GM10248 (cell line): ENCODE measurements around the gene FAM229A.

Experiments
- CTCF ChIA-PET: fragments of 300-600 bp; sonication (Branson Sonifier 250); formaldehyde crosslinking; extraction: SDS; loops from one replicate; lab custom pipeline; 2021; ENCODE audit warnings: antibody characterized with exemption; lab: Yijun Ruan, JAX
- POLR2A ChIA-PET: fragments of 350-650 bp; sonication (Branson Sonifier 250); formaldehyde crosslinking; extraction: SDS; loops from one replicate; lab custom pipeline; 2020; ENCODE audit warnings: antibody characterized with exemption; lab: Yijun Ruan, JAX
- DNase-seq: peaks from one replicate; pipeline ENCODE4 v3.0.0; 2012; ENCODE audit errors: extremely low spot score
- TF ChIP-seq, protein P1 (sequence below): IDR thresholded peaks from 2 replicates; pipeline ENCODE4 v1.5.1; 2012; ENCODE audit warnings: mild to moderate bottlenecking, low read depth; ENCODE audit errors: extremely low read depth, missing control alignments, control extremely low read depth

Gene FAM229A

GRCh38 chr1:32367912-32368635 lies 5.8 kb upstream of the FAM229A start:
- POLR2A ChIA-PET: no interaction called here
- CTCF ChIA-PET: interaction anchor here (1.3 kb wide), 1 partner anchor 12 kb away, joined by 3 read pairs; no protein-coding TSS in a partner anchor
- TF ChIP-seq, protein P1, sequence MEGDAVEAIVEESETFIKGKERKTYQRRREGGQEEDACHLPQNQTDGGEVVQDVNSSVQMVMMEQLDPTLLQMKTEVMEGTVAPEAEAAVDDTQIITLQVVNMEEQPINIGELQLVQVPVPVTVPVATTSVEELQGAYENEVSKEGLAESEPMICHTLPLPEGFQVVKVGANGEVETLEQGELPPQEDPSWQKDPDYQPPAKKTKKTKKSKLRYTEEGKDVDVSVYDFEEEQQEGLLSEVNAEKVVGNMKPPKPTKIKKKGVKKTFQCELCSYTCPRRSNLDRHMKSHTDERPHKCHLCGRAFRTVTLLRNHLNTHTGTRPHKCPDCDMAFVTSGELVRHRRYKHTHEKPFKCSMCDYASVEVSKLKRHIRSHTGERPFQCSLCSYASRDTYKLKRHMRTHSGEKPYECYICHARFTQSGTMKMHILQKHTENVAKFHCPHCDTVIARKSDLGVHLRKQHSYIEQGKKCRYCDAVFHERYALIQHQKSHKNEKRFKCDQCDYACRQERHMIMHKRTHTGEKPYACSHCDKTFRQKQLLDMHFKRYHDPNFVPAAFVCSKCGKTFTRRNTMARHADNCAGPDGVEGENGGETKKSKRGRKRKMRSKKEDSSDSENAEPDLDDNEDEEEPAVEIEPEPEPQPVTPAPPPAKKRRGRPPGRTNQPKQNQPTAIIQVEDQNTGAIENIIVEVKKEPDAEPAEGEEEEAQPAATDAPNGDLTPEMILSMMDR: no peak
- DNase-seq: no peak

GRCh38 chr1:32365445-32365844 lies 3.2 kb upstream of the FAM229A start:
- ChIA-PET CTCF (interaction anchor here (1.2 kb wide), 2 partner anchors 35 to 150 kb away, joined by 3 read pairs; no protein-coding TSS in a partner anchor), POLR2A (interaction anchor here (2.3 kb wide), 1 partner anchor 29 kb away, joined by 10 read pairs; the partner anchor contains the start of gene MARCKSL1)
- TF ChIP-seq, protein P1: no peak
- no peak for DNase-seq

GRCh38 chr1:32364836-32365235 lies 2.6 kb upstream of the FAM229A start:
- TF ChIP-seq, protein P1: no peak
- CTCF ChIA-PET: interaction anchor here (1.2 kb wide), 2 partner anchors 36 to 149 kb away, joined by 3 read pairs; no protein-coding TSS in a partner anchor
- no peak for DNase-seq
- POLR2A ChIA-PET: interaction anchor here (2.3 kb wide), 1 partner anchor 29 kb away, joined by 10 read pairs; the partner anchor contains the start of gene MARCKSL1

DNA sequence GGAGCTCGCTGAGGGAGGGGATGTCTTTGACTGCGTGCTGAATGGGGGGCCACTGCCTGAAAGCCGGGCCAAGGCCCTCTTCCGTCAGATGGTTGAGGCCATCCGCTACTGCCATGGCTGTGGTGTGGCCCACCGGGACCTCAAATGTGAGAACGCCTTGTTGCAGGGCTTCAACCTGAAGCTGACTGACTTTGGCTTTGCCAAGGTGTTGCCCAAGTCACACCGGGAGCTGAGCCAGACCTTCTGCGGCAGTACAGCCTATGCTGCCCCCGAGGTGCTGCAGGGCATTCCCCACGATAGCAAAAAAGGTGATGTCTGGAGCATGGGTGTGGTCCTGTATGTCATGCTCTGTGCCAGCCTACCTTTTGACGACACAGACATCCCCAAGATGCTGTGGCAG lies 1.4 kb upstream of the FAM229A start:
- DNase-seq: no peak
- ChIA-PET POLR2A (interaction anchor here (0.6 kb wide), 1 partner anchor 483 kb away, joined by 3 read pairs; no protein-coding TSS in a partner anchor), CTCF (interaction anchor here (1.2 to 2.9 kb wide), 3 partner anchors 11 to 148 kb away, joined by 3 to 10 read pairs (median 5); no protein-coding TSS in a partner anchor)
- TF ChIP-seq, protein P1: no peak

GRCh38 chr1:32361674-32362473 lies 411 bp downstream of the FAM229A start:
- POLR2A ChIA-PET: no interaction called here
- CTCF ChIA-PET: interaction anchor here (2.9 kb wide), 1 partner anchor 146 kb away, joined by 10 read pairs; no protein-coding TSS in a partner anchor
- peak; percentile 43 for DNase-seq
- TF ChIP-seq, protein P1: no peak

DNA sequence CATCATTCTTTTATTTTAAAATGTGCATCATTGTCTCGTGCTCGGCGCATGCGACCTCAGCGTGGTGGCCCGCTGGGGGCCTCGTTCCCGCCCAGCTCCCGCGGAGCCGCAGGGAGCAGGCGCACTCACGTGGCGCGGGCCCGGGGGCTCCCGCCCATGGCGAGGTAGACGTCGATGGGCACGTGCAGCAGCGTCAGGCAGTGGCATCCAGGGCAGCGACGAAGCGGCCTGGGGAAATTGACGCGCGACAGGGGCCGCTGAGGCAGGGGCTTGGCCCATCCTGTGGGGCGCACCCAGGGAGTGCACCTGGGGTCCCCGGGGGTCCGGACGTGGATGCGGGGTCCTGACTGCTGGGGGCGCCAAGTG lies 994 bp downstream of the FAM229A start:
- DNase-seq: no peak
- ChIA-PET POLR2A (interaction anchor here (3.4 kb wide), 1 partner anchor 25 kb away, joined by 22 read pairs; the partner anchor contains the start of gene MARCKSL1), CTCF (interaction anchor here (2.9 kb wide), 1 partner anchor 145 kb away, joined by 10 read pairs; no protein-coding TSS in a partner anchor)
- TF ChIP-seq, protein P1: no peak
